CD14-positive monocyte (primary cell): Measurements from ENCODE around the gene TRA2A. TPM values are rescaled to one million over a fixed set of nuclear protein-coding genes. Genes with fewer than 3 reads are reported as not detected.

ENCODE experiments used
- DNase-seq, 3 donors: peaks; one replicate each; pipeline ENCODE4 v3.0.0-alpha.2; 2011 to 2022
- H2AFZ ChIP-seq: 2 replicates; pipeline ENCODE4 v1.6.0; 2012; ENCODE audit warnings: mild to moderate bottlenecking, low read depth, low read length, inconsistent platforms; ENCODE audit not compliant: insufficient read depth, poor library complexity, severe bottlenecking
- H3K27ac ChIP-seq, 2 donors: 1 replicate in 1 of 2; 2 replicates in 1 of 2; pipeline ENCODE4 v1.5.1; 2012 to 2013; ENCODE audit warnings: low read length in 2 of 2, control low read depth in 1 of 2, inconsistent platforms in 1 of 2, low read depth in 1 of 2, mild to moderate bottlenecking in 1 of 2
- H3K27me3 ChIP-seq, 2 donors: one replicate each; pipeline versions ENCODE4 v1.6.0 to v1.6.1; 2011 to 2013; ENCODE audit warnings: low read length in 2 of 2; ENCODE audit not compliant: control insufficient read depth in 2 of 2, insufficient read depth in 2 of 2
- H3K36me3 ChIP-seq, 2 donors: replicated peaks in 1 of 2; 1 replicate in 1 of 2; 2 replicates in 1 of 2; pipeline versions ENCODE4 v1.5.1 to v1.6.1; 2012 to 2013; ENCODE audit warnings: low read length in 2 of 2, control low read depth in 1 of 2, inconsistent platforms in 1 of 2, mild to moderate bottlenecking in 1 of 2; ENCODE audit not compliant: insufficient read depth in 2 of 2, control insufficient read depth in 1 of 2
- H3K4me1 ChIP-seq, 2 donors: 1 replicate in 1 of 2; 2 replicates in 1 of 2; pipeline versions ENCODE4 v1.5.1 to v1.6.1; 2012 to 2013; ENCODE audit warnings: low read length in 2 of 2, control low read depth in 1 of 2, inconsistent platforms in 1 of 2, mild to moderate bottlenecking in 1 of 2, moderate library complexity in 1 of 2; ENCODE audit not compliant: insufficient read depth in 2 of 2, control insufficient read depth in 1 of 2
- H3K4me2 ChIP-seq: replicated peaks from 2 replicates; pipeline ENCODE3; 2012; ENCODE audit warnings: low read length, moderate library complexity, mild to moderate bottlenecking; ENCODE audit not compliant: poor library complexity, severe bottlenecking; ENCODE audit errors: extremely low read depth
- H3K4me3 ChIP-seq, 3 experiments: fragments of 200-600 bp in 1 of 3; sonication (generic) in 1 of 3; replicated peaks in 1 of 3; 1 replicate in 2 of 3; 2 replicates in 1 of 3; pipeline ENCODE4 v1.5.1; 2011 to 2013; ENCODE audit warnings: low read length in 3 of 3, mild to moderate bottlenecking in 3 of 3, control low read depth in 2 of 3, low read depth in 2 of 3, inconsistent platforms in 1 of 3, moderate library complexity in 1 of 3
- H3K79me2 ChIP-seq: 2 replicates; pipeline ENCODE4 v1.6.0; 2012; ENCODE audit warnings: mild to moderate bottlenecking, control low read depth, inconsistent platforms, low read length, moderate library complexity; ENCODE audit not compliant: insufficient read depth
- H3K9ac ChIP-seq: 2 replicates; pipeline ENCODE4 v1.6.0; 2017; ENCODE audit warnings: low read length, mild to moderate bottlenecking; ENCODE audit not compliant: insufficient read depth, poor library complexity, severe bottlenecking
- H3K9me3 ChIP-seq, 2 donors: replicated peaks in 1 of 2; 1 replicate in 1 of 2; 2 replicates in 1 of 2; pipeline versions ENCODE4 v1.5.1 to v1.6.1; 2012 to 2013; ENCODE audit warnings: low read length in 2 of 2, control low read depth in 1 of 2; ENCODE audit not compliant: control insufficient read depth in 1 of 2, insufficient read depth in 1 of 2
- H4K20me1 ChIP-seq: 2 replicates; pipeline ENCODE4 v1.6.0; 2012; ENCODE audit warnings: mild to moderate bottlenecking, low read length, control low read depth, moderate library complexity; ENCODE audit not compliant: insufficient read depth
- H3K27ac Mint-ChIP-seq, 7 donors: one replicate each; pipeline ENCODE4 v1.8.0; 2020; ENCODE audit warnings: mild to moderate bottlenecking in 7 of 7, mixed read lengths in 7 of 7, moderate library complexity in 6 of 7, inconsistent platforms in 2 of 7
- H3K27me3 Mint-ChIP-seq, 3 donors: one replicate each; pipeline ENCODE4 v1.8.0; 2021 to 2022; ENCODE audit warnings: low read depth in 3 of 3, mild to moderate bottlenecking in 3 of 3, mixed read lengths in 3 of 3, moderate library complexity in 3 of 3, inconsistent platforms in 1 of 3
- H3K36me3 Mint-ChIP-seq, 2 donors: one replicate each; pipeline ENCODE4 v1.8.0; 2020; ENCODE audit warnings: mixed read lengths in 2 of 2, inconsistent platforms in 1 of 2, mild to moderate bottlenecking in 1 of 2
- H3K4me1 Mint-ChIP-seq: one replicate; pipeline ENCODE4 v1.8.0; 2020; ENCODE audit warnings: mild to moderate bottlenecking, mixed read lengths
- H3K4me3 Mint-ChIP-seq, 2 donors: one replicate each; pipeline ENCODE4 v1.8.0; 2020; ENCODE audit warnings: mild to moderate bottlenecking in 2 of 2, mixed read lengths in 2 of 2, moderate library complexity in 1 of 2
- H3K9me3 Mint-ChIP-seq, 7 donors: one replicate each; pipeline ENCODE4 v1.8.0; 2020 to 2022; ENCODE audit warnings: mixed read lengths in 7 of 7, mild to moderate bottlenecking in 6 of 7, moderate library complexity in 6 of 7, inconsistent platforms in 2 of 7
- CTCF ChIP-seq: fragments of 200-600 bp; IDR thresholded peaks from one replicate; pipeline ENCODE4 v1.8.0; 2022; ENCODE audit warnings: antibody characterized with exemption, mild to moderate bottlenecking
- WGBS: methylation state at CpG from one replicate; pipeline ENCODE4 v1.1.5; 2013; ENCODE audit warnings: missing lambda C conversion rate; ENCODE audit not compliant: insufficient coverage; 5-methylcytosine and 5-hydroxymethylcytosine counted together
- intact Hi-C, 2 donors: fragments of 100-400 bp; cut with micrococcal nuclease; formaldehyde crosslinking; loops; one replicate each; pipeline versions ENCODE4 v1.15.0 to v1.15.1; 2023
- polyA plus RNA-seq, 3 donors: library from polyadenylated mRNA; depleted of rRNA in 1 of 3; unstranded in 2 of 3; stranded (reverse) in 1 of 3; fragments of 300-500 nt in 2 of 3; fragments of >200 nt in 1 of 3; fragmentation: Illumina TruSeq in 2 of 3; gene quantifications; 1 replicate in 2 of 3; 2 replicates in 1 of 3; pipeline ENCODE4 v1.2.3, GENCODE V29; 2012 to 2021

The TRA2A gene
- polyA plus RNA-seq, 3 donors = 31.2 to 92.8 (median 46.6) TPM

GRCh38 chr7:23558303-23558702 is 26.5 kb upstream of the TRA2A start:
- Histone ChIP-seq H3K27me3 (peaks cover 0 to 3% of the 10 kb centered on the region in 2 donors), H2AFZ (no peak overlapping the region), H3K9ac (no peak overlapping the region), H3K9me3 (no peaks in the 10 kb centered on the region), H3K4me1 (no peaks in the 10 kb centered on the region), H3K36me3 (no peaks in the 10 kb centered on the region), H3K4me2 (no peak overlapping the region), H3K79me2 (no peaks in the 10 kb centered on the region), H3K4me3 (no peak overlapping the region), H3K27ac (no peak overlapping the region), H4K20me1 (no peaks in the 10 kb centered on the region)
- no peak for DNase-seq
- Mint-ChIP-seq H3K27me3 (peaks cover under 1 to 10% (median 9%) of the 10 kb centered on the region in 3 donors), H3K4me1 (no peaks in the 10 kb centered on the region), H3K4me3 (no peak overlapping the region), H3K9me3 (no peaks in the 10 kb centered on the region), H3K27ac (no peak overlapping the region), H3K36me3 (no peaks in the 10 kb centered on the region)
- TF ChIP-seq CTCF = no peak
- intact Hi-C loops = no loop called here

GRCh38 chr7:23547662-23548061 is 15.9 kb upstream of the TRA2A start:
- H3K9me3 Mint-ChIP-seq = peaks cover 0 to 2% (median 0%) of the 10 kb centered on the region in 7 donors
- no CpG with 5 or more reads among the region's 4 CpGs for WGBS
- Histone ChIP-seq H3K4me2 (no peak overlapping the region), H3K79me2 (no peaks in the 10 kb centered on the region), H4K20me1 (no peaks in the 10 kb centered on the region), H3K9ac (no peak overlapping the region), H3K27me3 (no peaks in the 10 kb centered on the region), H3K4me3 (no peak overlapping the region), H3K4me1 (no peaks in the 10 kb centered on the region), H2AFZ (no peak overlapping the region), H3K9me3 (no peaks in the 10 kb centered on the region), H3K36me3 (no peaks in the 10 kb centered on the region), H3K27ac (no peak overlapping the region)
- no peak for TF ChIP-seq CTCF
- no peak for DNase-seq
- intact Hi-C loops = loop anchor here in 1 of 2 donors (5.0 kb wide), 1 partner anchor 165 kb away; the partner anchor contains the start of gene STK31
- peak overlapping the region in 1 of 7 donors; percentile 44 for H3K27ac Mint-ChIP-seq
- H3K4me3 Mint-ChIP-seq = no peak overlapping the region
- peaks cover 2 to 11% (median 6%) of the 10 kb centered on the region in 3 donors for H3K27me3 Mint-ChIP-seq
- H3K36me3 Mint-ChIP-seq = no peaks in the 10 kb centered on the region
- peaks cover 11% of the 10 kb centered on the region for H3K4me1 Mint-ChIP-seq
